ENCODE measurements around the gene PSTK. TPM values are rescaled to one million over a fixed set of nuclear protein-coding genes. Genes with fewer than 3 reads are reported as not detected.

The PSTK gene
- total and polyA plus RNA-seq, 5 experiments from 2014 or later: 5.6 to 11.7 (median 8.8) TPM

GRCh38 chr10:122997864-122998263 is 17.7 kb downstream of the PSTK start:
- Mint-ChIP-seq H3K9me3 (no peaks in the 10 kb centered on the region), H3K27me3 (no peaks in the 10 kb centered on the region), H3K36me3 (peaks cover 0 to 77% (median 7%) of the 10 kb centered on the region in 3 donors), H3K4me1 (peaks cover 24 to 51% (median 37%) of the 10 kb centered on the region in 4 donors), H3K4me3 (no peak overlapping the region), H3K27ac (no peak overlapping the region)
- no peak for ATAC-seq
- no peak for DNase-seq
- POLR2A ChIA-PET: interaction anchor here (1.2 kb wide), 1 partner anchor 10 kb away, joined by 5 read pairs; no protein-coding TSS in a partner anchor

GRCh38 chr10:122998360-122998917 is 18.2 kb downstream of the PSTK start:
- no peak for DNase-seq
- Mint-ChIP-seq H3K36me3 (peaks cover 0 to 74% (median 7%) of the 10 kb centered on the region in 3 donors), H3K9me3 (no peaks in the 10 kb centered on the region), H3K4me1 (peaks cover 24 to 56% (median 37%) of the 10 kb centered on the region in 4 donors), H3K27me3 (no peaks in the 10 kb centered on the region), H3K4me3 (no peak overlapping the region), H3K27ac (peak overlapping the region in 1 of 10 donors; percentile 34)
- no peak for ATAC-seq
- POLR2A ChIA-PET: interaction anchor here (1.5 kb wide), 1 partner anchor 9 kb away, joined by 6 read pairs; no protein-coding TSS in a partner anchor

GRCh38 chr10:122998934-122999333 is 18.7 kb downstream of the PSTK start:
- no peaks in the 10 kb centered on the region for H3K27me3 Mint-ChIP-seq
- peak overlapping the region in 4 of 10 donors; percentile 26 to 55 (median 43) for H3K27ac Mint-ChIP-seq
- POLR2A ChIA-PET: interaction anchor here (1.5 kb wide), 1 partner anchor 9 kb away, joined by 6 read pairs; no protein-coding TSS in a partner anchor
- H3K4me3 Mint-ChIP-seq: no peak overlapping the region
- ATAC-seq (no peak), DNase-seq (no peak)
- H3K4me1 Mint-ChIP-seq: peaks cover 24 to 59% (median 42%) of the 10 kb centered on the region in 4 donors
- H3K9me3 Mint-ChIP-seq: no peaks in the 10 kb centered on the region
- H3K36me3 Mint-ChIP-seq: peaks cover 0 to 73% (median 7%) of the 10 kb centered on the region in 3 donors

GRCh38 chr10:122999347-122999746 is 19.1 kb downstream of the PSTK start:
- POLR2A ChIA-PET: interaction anchor here (1.5 kb wide), 1 partner anchor 8 kb away, joined by 6 read pairs; no protein-coding TSS in a partner anchor
- Mint-ChIP-seq H3K27me3 (no peaks in the 10 kb centered on the region), H3K4me3 (no peak overlapping the region), H3K9me3 (no peaks in the 10 kb centered on the region), H3K36me3 (peaks cover 0 to 69% (median 7%) of the 10 kb centered on the region in 3 donors), H3K4me1 (peaks cover 24 to 59% (median 46%) of the 10 kb centered on the region in 4 donors), H3K27ac (peak overlapping the region in 5 of 10 donors; percentile 11 to 72 (median 55))
- no peak for ATAC-seq
- DNase-seq: no peak

- ATAC-seq (no peak), DNase-seq (no peak)
- POLR2A ChIA-PET: no interaction called here
- Mint-ChIP-seq H3K4me1 (peaks cover 22 to 65% (median 50%) of the 10 kb centered on the region in 4 donors), H3K4me3 (no peak overlapping the region), H3K36me3 (peaks cover 0 to 62% (median 7%) of the 10 kb centered on the region in 3 donors), H3K27me3 (no peaks in the 10 kb centered on the region), H3K9me3 (no peaks in the 10 kb centered on the region), H3K27ac (peak overlapping the region in 5 of 10 donors; percentile 16 to 63 (median 37))
Observed at GRCh38 chr10:123000155-123000554, 20.0 kb downstream of the PSTK start.

- DNase-seq: no peak
- Mint-ChIP-seq H3K9me3 (no peaks in the 10 kb centered on the region), H3K27me3 (no peaks in the 10 kb centered on the region), H3K4me1 (peaks cover 28 to 76% (median 61%) of the 10 kb centered on the region in 4 donors), H3K27ac (peak overlapping the region in 1 of 10 donors; percentile 37), H3K4me3 (peak overlapping the region in 1 of 10 donors; percentile 45), H3K36me3 (peaks cover 0 to 60% (median 7%) of the 10 kb centered on the region in 3 donors)
- ATAC-seq: no peak
- POLR2A ChIA-PET: no interaction called here
Observed at GRCh38 chr10:123001370-123001769, 21.2 kb downstream of the PSTK start.

GRCh38 chr10:123004298-123004697 is 24.1 kb downstream of the PSTK start:
- Mint-ChIP-seq H3K36me3 (peaks cover 4 to 37% (median 7%) of the 10 kb centered on the region in 3 donors), H3K27me3 (no peaks in the 10 kb centered on the region), H3K9me3 (no peaks in the 10 kb centered on the region), H3K4me3 (no peak overlapping the region), H3K4me1 (peaks cover 35 to 78% (median 72%) of the 10 kb centered on the region in 4 donors), H3K27ac (no peak overlapping the region)
- DNase-seq (no peak), ATAC-seq (no peak)
- POLR2A ChIA-PET: interaction anchor here (1.7 kb wide), 1 partner anchor 23 kb away, joined by 4 read pairs; no protein-coding TSS in a partner anchor

GRCh38 chr10:123007558-123008354 is 27.6 kb downstream of the PSTK start:
- Mint-ChIP-seq H3K9me3 (no peaks in the 10 kb centered on the region), H3K27ac (peak overlapping the region; percentile 99 to 100 (median 100)), H3K4me1 (peaks cover 30 to 68% (median 63%) of the 10 kb centered on the region in 4 donors), H3K27me3 (no peaks in the 10 kb centered on the region), H3K36me3 (peaks cover 4 to 25% (median 9%) of the 10 kb centered on the region in 3 donors), H3K4me3 (peak overlapping the region; percentile 96 to 100 (median 99))
- POLR2A ChIA-PET: interaction anchor here (0.6 to 4.4 kb wide), 12 partner anchors 9 to 1459 kb away, joined by 3 to 66 read pairs (median 7); partner anchors contain the start of genes BUB3, C10orf88, FAM24B and PSTK
- peak; percentile 21 to 79 (median 57) for DNase-seq
- ATAC-seq: peak; percentile 37 to 55

- DNase-seq: peak; percentile 88 to 99 (median 97)
- Mint-ChIP-seq H3K9me3 (no peaks in the 10 kb centered on the region), H3K27ac (peak within 1 kb of the TSS; percentile 99 to 100 (median 100)), H3K4me1 (peaks cover 30 to 67% (median 60%) of the 10 kb centered on the region in 4 donors), H3K36me3 (peaks cover 4 to 25% (median 10%) of the 10 kb centered on the region in 3 donors), H3K4me3 (peak within 1 kb of the TSS; percentile 96 to 100 (median 99)), H3K27me3 (no peaks in the 10 kb centered on the region)
- peak; percentile 83 to 86 for ATAC-seq
- POLR2A ChIA-PET: interaction anchor here (0.6 to 4.4 kb wide), 13 partner anchors 9 to 1458 kb away, joined by 3 to 66 read pairs (median 6); partner anchors contain the start of genes BUB3, C10orf88, FAM24B and PSTK
Observed at GRCh38 chr10:123008355-123009104, 28.3 kb downstream of the PSTK start, which contains the start of the genes ACADSB and IKZF5. Gene ACADSB (plus strand): TSS chr10:123009006. CDS start chr10:123009030, 24 bp downstream. Gene IKZF5 (minus strand): TSS chr10:123008795. CDS start chr10:122998625, 10,170 bp downstream.

- ATAC-seq (no peak), DNase-seq (peak in 6 of 10 donors; percentile 5 to 65 (median 18))
- Mint-ChIP-seq H3K27me3 (no peaks in the 10 kb centered on the region), H3K4me1 (peaks cover 30 to 65% (median 54%) of the 10 kb centered on the region in 4 donors), H3K27ac (peak overlapping the region; percentile 99 to 100 (median 100)), H3K4me3 (peak overlapping the region; percentile 96 to 100 (median 99)), H3K36me3 (peaks cover 9 to 21% (median 10%) of the 10 kb centered on the region in 3 donors), H3K9me3 (no peaks in the 10 kb centered on the region)
- POLR2A ChIA-PET: interaction anchor here (0.9 to 4.4 kb wide), 6 partner anchors 11 to 233 kb away, joined by 3 to 66 read pairs (median 6); partner anchors contain the start of genes C10orf88 and PSTK
Observed at GRCh38 chr10:123009105-123009820, 29.1 kb downstream of the PSTK start.

GRCh38 chr10:123011987-123012386 is 31.8 kb downstream of the PSTK start:
- H3K4me3 Mint-ChIP-seq: no peak overlapping the region
- no peak for ATAC-seq
- DNase-seq: no peak
- H3K4me1 Mint-ChIP-seq: peaks cover 29 to 59% (median 33%) of the 10 kb centered on the region in 4 donors
- peaks cover 10 to 18% (median 14%) of the 10 kb centered on the region in 3 donors for H3K36me3 Mint-ChIP-seq
- H3K9me3 Mint-ChIP-seq: no peaks in the 10 kb centered on the region
- POLR2A ChIA-PET: interaction anchor here (0.6 kb wide), 1 partner anchor 130 kb away, joined by 3 read pairs; no protein-coding TSS in a partner anchor
- no peak overlapping the region for H3K27ac Mint-ChIP-seq
- H3K27me3 Mint-ChIP-seq: no peaks in the 10 kb centered on the region
